GM23248 (cell line): ENCODE data around the gene HGF. TPM values are rescaled to one million over a fixed set of nuclear protein-coding genes. Genes with fewer than 3 reads are reported as not detected.

Experiments used
- DNase-seq: peaks from one replicate; pipeline ENCODE4 v3.0.0-alpha.2; 2015
- H2AFZ ChIP-seq: fragments of 200-600 bp; sonication (generic); 2 replicates; pipeline ENCODE4 v1.6.1; 2016; ENCODE audit warnings: antibody characterized with exemption
- H3F3A ChIP-seq: fragments of 200-600 bp; sonication (generic); 2 replicates; pipeline ENCODE4 v1.6.1; 2016; ENCODE audit warnings: mild to moderate bottlenecking, antibody characterized with exemption, mixed run types; ENCODE audit not compliant: insufficient read depth
- H3K27ac ChIP-seq: fragments of 200-600 bp; sonication (generic); 2 replicates; pipeline ENCODE4 v1.5.1; 2016; ENCODE audit warnings: mild to moderate bottlenecking
- H3K27me3 ChIP-seq: fragments of 200-600 bp; sonication (generic); replicated peaks from 2 replicates; pipeline ENCODE4 v1.6.1; 2016; ENCODE audit warnings: mild to moderate bottlenecking; ENCODE audit not compliant: insufficient read depth
- H3K36me3 ChIP-seq: fragments of 200-600 bp; sonication (generic); 2 replicates; pipeline ENCODE4 v1.6.1; 2016; ENCODE audit warnings: low read depth, mild to moderate bottlenecking
- H3K4me1 ChIP-seq: fragments of 200-600 bp; sonication (generic); 2 replicates; pipeline ENCODE4 v1.6.1; 2016; ENCODE audit warnings: mild to moderate bottlenecking; ENCODE audit not compliant: insufficient read depth
- H3K4me2 ChIP-seq: fragments of 200-600 bp; sonication (generic); one replicate; pipeline ENCODE4 v1.6.1; 2016; ENCODE audit warnings: mild to moderate bottlenecking; ENCODE audit not compliant: unreplicated experiment
- H3K4me3 ChIP-seq: fragments of 200-600 bp; sonication (generic); 2 replicates; pipeline ENCODE4 v1.5.1; 2016; ENCODE audit warnings: mild to moderate bottlenecking
- H3K79me2 ChIP-seq: fragments of 200-600 bp; sonication (generic); 2 replicates; pipeline ENCODE4 v1.6.1; 2016; ENCODE audit warnings: mild to moderate bottlenecking; ENCODE audit not compliant: insufficient read depth
- H3K9ac ChIP-seq: fragments of 200-600 bp; sonication (generic); 2 replicates; pipeline ENCODE4 v1.6.1; 2016; ENCODE audit warnings: mild to moderate bottlenecking
- H3K9me2 ChIP-seq: fragments of 200-600 bp; sonication (generic); 2 replicates; pipeline ENCODE4 v1.6.1; 2016; ENCODE audit warnings: mixed run types, mild to moderate bottlenecking, moderate library complexity; ENCODE audit not compliant: insufficient read depth
- H3K9me3 ChIP-seq: fragments of 200-600 bp; sonication (generic); one replicate; pipeline ENCODE4 v1.6.1; 2017; ENCODE audit warnings: low read depth
- H4K20me1 ChIP-seq: fragments of 200-600 bp; sonication (generic); 2 replicates; pipeline ENCODE4 v1.6.0; 2016; ENCODE audit not compliant: insufficient read depth
- EZH2 ChIP-seq: fragments of 200-600 bp; sonication (generic); IDR thresholded peaks from 2 replicates; pipeline ENCODE4 v1.6.1; 2018; ENCODE audit warnings: antibody characterized with exemption, mild to moderate bottlenecking; ENCODE audit not compliant: insufficient read depth, poor library complexity, severe bottlenecking
- EZH2phosphoT487 ChIP-seq: fragments of 200-600 bp; sonication (generic); IDR thresholded peaks from 2 replicates; pipeline ENCODE4 v1.6.1; 2018; ENCODE audit warnings: antibody characterized with exemption, moderate library complexity, mild to moderate bottlenecking, low read depth; ENCODE audit not compliant: insufficient read depth
- WGBS, 2 experiments: methylation state at CpG; one replicate each; pipeline ENCODE4 v1.1.6; 2015 to 2017; ENCODE audit warnings: low lambda C conversion rate in 2 of 2, low coverage in 1 of 2; ENCODE audit errors: missing lambda C conversion rate in 2 of 2; 5-methylcytosine and 5-hydroxymethylcytosine counted together
- in situ Hi-C: fragments of 300-500 bp; cut with MboI; formaldehyde crosslinking; loops from 2 replicates; pipeline ENCODE4 v1.15.0; 2020
- polyA plus RNA-seq: library from polyadenylated mRNA; unstranded; fragments of >200 nt; fragmentation: Nextera tagmentation; extraction: Ambion mirVana; gene quantifications from 2 replicates; pipeline ENCODE4 v1.2.1, GENCODE V29; 2016
- total RNA-seq: library from RNA; depleted of rRNA; stranded (reverse); fragments of >200 nt; shearing (Covaris generic); gene quantifications from 2 replicates; pipeline ENCODE4 v1.2.3, GENCODE V29; 2014

The HGF gene
- total and polyA plus RNA-seq, 2 experiments from 2014 or later: 2.3 to 2.7 TPM

DNA sequence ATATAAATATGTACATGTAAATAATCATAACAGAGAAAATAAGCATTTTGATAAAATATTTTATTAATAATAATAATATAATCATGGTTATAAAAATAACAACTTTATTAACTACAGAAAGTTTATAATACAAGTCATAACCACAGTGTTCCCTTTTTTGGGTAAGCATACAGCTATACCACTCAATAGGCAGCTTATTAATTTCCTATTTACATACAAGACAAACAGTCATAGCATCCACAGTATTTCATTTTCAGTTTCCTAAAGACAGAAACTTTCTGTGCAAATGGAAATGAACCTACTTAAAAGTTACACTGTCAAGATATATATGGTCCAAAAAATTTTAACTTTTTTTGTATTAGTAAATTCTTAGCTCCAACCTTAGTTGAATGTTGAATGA is 70.9 kb downstream of the HGF start:
- H3K4me1 ChIP-seq: peaks cover 4% of the 10 kb centered on the region; the same call in 1 of the 2 replicates
- TF ChIP-seq EZH2: no peak
- no peak for TF ChIP-seq EZH2phosphoT487
- no peaks in the 10 kb centered on the region for H3K9me2 ChIP-seq
- in situ Hi-C loops: no loop called here
- no peak overlapping the region for H2AFZ ChIP-seq
- no peak for DNase-seq
- H3K27ac ChIP-seq: no peak overlapping the region
- no peak overlapping the region for H3K4me2 ChIP-seq
- no peaks in the 10 kb centered on the region for H3K27me3 ChIP-seq
- H4K20me1 ChIP-seq: no peaks in the 10 kb centered on the region
- no peaks in the 10 kb centered on the region for H3K9me3 ChIP-seq
- no peak overlapping the region for H3K4me3 ChIP-seq
- H3K36me3 ChIP-seq: no peaks in the 10 kb centered on the region
- 0 out of 2 replicates have a peak, but pooled peaks cover 5% of the 10 kb centered on the region for H3F3A ChIP-seq
- no peaks in the 10 kb centered on the region for H3K79me2 ChIP-seq
- no peak overlapping the region for H3K9ac ChIP-seq

DNA sequence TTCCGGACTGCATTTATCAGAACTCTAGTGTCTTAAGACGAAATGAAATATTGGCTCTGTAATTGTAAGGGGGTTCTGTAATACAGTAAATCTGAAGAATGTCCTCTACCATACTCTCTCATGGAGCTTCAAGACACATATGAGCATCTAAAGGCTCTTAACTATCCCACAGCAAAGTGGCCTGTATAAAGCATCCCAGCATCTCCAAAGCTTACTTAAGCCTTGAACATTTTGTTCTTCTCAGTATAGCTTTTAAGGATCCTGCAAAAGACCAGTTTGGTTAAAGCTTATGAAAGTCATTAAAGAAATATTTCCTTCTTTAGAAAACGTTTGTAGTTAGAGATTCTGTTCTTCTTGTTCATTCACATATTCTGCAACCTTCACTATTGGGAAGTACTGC is 75.1 kb downstream of the HGF start:
- Histone ChIP-seq H3K27me3 (no peaks in the 10 kb centered on the region), H3K4me1 (peaks cover 32% of the 10 kb centered on the region), H3K36me3 (no peaks in the 10 kb centered on the region), H4K20me1 (no peaks in the 10 kb centered on the region), H3K4me3 (no peak overlapping the region), H3K27ac (no peak overlapping the region), H3K9ac (no peak overlapping the region), H3K9me3 (no peaks in the 10 kb centered on the region), H2AFZ (peak overlapping the region; percentile 14; the same call in 1 of the 2 replicates), H3K79me2 (no peaks in the 10 kb centered on the region), H3F3A (peaks cover 32% of the 10 kb centered on the region), H3K4me2 (no peak overlapping the region), H3K9me2 (no peaks in the 10 kb centered on the region)
- 40 to 54% methylated on average over 3 of the region's 3 CpGs for WGBS, 2 experiments
- in situ Hi-C loops: no loop called here
- no peak for TF ChIP-seq EZH2
- TF ChIP-seq EZH2phosphoT487: no peak
- no peak for DNase-seq

DNA sequence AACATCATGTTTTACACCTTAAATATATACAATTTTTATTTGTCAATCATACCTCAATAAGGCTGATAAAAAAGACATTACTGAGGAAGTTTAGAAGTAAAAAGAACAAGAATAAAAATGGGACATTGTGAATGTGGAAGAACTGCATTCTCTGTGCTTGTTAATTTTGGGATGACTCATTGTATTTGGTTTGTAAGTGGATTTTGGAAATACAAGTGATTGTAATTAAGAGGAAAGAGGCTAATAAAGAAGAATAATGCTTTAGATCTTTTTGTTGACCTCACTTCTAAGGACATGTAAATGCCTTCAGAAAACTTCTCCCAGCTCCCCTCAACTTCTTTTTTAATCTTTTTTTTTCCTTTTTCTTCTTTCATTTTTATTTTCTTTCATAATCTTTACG is 76.0 kb downstream of the HGF start:
- H3K9ac ChIP-seq: no peak overlapping the region
- no peaks in the 10 kb centered on the region for H3K27me3 ChIP-seq
- H3K9me3 ChIP-seq: no peaks in the 10 kb centered on the region
- no peak overlapping the region for H3K4me2 ChIP-seq
- H3K36me3 ChIP-seq: no peaks in the 10 kb centered on the region
- H2AFZ ChIP-seq: no peak overlapping the region
- H4K20me1 ChIP-seq: no peaks in the 10 kb centered on the region
- TF ChIP-seq EZH2: no peak
- TF ChIP-seq EZH2phosphoT487: no peak
- in situ Hi-C loops: no loop called here
- 66 to 95% methylated on average over 1 of the region's 1 CpG for WGBS, 2 experiments
- peaks cover 32% of the 10 kb centered on the region for H3F3A ChIP-seq
- H3K4me1 ChIP-seq: peaks cover 32% of the 10 kb centered on the region
- H3K9me2 ChIP-seq: no peaks in the 10 kb centered on the region
- peak; percentile 15 for DNase-seq
- no peak overlapping the region for H3K27ac ChIP-seq
- no peak overlapping the region for H3K4me3 ChIP-seq
- H3K79me2 ChIP-seq: no peaks in the 10 kb centered on the region

GRCh38 chr7:81693080-81693479 is 76.8 kb downstream of the HGF start:
- Histone ChIP-seq H3K9ac (no peak overlapping the region), H3K4me3 (no peak overlapping the region), H3K27ac (0 out of 2 replicates have a peak overlapping the region, but pooled peaks have one; percentile 22), H4K20me1 (no peaks in the 10 kb centered on the region), H2AFZ (no peak overlapping the region), H3F3A (peaks cover 32% of the 10 kb centered on the region), H3K4me2 (no peak overlapping the region), H3K36me3 (no peaks in the 10 kb centered on the region), H3K4me1 (peaks cover 32% of the 10 kb centered on the region), H3K79me2 (no peaks in the 10 kb centered on the region), H3K9me2 (no peaks in the 10 kb centered on the region), H3K9me3 (no peaks in the 10 kb centered on the region), H3K27me3 (no peaks in the 10 kb centered on the region)
- TF ChIP-seq EZH2 (no peak), EZH2phosphoT487 (no peak)
- no peak for DNase-seq
- 91 to 95% methylated on average over 2 of the region's 2 CpGs for WGBS, 2 experiments
- in situ Hi-C loops: no loop called here
